ENCODE results near the gene PARP15.

DNA sequence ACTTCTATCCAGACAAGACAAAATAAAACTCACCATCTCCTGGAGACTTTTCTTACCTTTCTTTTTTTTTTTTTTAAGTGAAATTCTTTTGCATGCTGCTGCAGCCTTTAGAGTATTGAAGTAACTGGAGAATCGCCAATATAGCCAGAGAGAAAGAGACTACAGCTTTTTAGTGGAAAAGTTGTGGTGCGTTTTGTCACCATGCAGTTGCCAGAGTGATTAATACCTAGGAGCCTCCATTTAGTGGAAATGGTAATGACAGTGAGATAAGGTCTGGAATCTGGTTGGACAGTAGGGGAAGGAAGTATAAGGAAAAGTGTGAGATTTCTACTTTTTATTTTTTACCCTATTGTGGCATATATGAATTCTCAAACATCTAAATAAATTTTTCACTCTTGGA, 85.1 kb downstream of the PARP15 start:
- TF ChIP-seq, protein P1, sequence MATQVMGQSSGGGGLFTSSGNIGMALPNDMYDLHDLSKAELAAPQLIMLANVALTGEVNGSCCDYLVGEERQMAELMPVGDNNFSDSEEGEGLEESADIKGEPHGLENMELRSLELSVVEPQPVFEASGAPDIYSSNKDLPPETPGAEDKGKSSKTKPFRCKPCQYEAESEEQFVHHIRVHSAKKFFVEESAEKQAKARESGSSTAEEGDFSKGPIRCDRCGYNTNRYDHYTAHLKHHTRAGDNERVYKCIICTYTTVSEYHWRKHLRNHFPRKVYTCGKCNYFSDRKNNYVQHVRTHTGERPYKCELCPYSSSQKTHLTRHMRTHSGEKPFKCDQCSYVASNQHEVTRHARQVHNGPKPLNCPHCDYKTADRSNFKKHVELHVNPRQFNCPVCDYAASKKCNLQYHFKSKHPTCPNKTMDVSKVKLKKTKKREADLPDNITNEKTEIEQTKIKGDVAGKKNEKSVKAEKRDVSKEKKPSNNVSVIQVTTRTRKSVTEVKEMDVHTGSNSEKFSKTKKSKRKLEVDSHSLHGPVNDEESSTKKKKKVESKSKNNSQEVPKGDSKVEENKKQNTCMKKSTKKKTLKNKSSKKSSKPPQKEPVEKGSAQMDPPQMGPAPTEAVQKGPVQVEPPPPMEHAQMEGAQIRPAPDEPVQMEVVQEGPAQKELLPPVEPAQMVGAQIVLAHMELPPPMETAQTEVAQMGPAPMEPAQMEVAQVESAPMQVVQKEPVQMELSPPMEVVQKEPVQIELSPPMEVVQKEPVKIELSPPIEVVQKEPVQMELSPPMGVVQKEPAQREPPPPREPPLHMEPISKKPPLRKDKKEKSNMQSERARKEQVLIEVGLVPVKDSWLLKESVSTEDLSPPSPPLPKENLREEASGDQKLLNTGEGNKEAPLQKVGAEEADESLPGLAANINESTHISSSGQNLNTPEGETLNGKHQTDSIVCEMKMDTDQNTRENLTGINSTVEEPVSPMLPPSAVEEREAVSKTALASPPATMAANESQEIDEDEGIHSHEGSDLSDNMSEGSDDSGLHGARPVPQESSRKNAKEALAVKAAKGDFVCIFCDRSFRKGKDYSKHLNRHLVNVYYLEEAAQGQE (IDR thresholded peaks at IDR 0.05; ENCODE audit: unreplicated experiment) = no peak
- TF ChIP-seq, protein P2, sequence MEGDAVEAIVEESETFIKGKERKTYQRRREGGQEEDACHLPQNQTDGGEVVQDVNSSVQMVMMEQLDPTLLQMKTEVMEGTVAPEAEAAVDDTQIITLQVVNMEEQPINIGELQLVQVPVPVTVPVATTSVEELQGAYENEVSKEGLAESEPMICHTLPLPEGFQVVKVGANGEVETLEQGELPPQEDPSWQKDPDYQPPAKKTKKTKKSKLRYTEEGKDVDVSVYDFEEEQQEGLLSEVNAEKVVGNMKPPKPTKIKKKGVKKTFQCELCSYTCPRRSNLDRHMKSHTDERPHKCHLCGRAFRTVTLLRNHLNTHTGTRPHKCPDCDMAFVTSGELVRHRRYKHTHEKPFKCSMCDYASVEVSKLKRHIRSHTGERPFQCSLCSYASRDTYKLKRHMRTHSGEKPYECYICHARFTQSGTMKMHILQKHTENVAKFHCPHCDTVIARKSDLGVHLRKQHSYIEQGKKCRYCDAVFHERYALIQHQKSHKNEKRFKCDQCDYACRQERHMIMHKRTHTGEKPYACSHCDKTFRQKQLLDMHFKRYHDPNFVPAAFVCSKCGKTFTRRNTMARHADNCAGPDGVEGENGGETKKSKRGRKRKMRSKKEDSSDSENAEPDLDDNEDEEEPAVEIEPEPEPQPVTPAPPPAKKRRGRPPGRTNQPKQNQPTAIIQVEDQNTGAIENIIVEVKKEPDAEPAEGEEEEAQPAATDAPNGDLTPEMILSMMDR (conservative IDR thresholded peaks at IDR 0.05; ENCODE audit: low read depth in 2 of 2) = no peak
- no peak for TF ChIP-seq EZH2phosphoT487 (IDR thresholded peaks at IDR 0.05; ENCODE audit: unreplicated experiment)
- TF ChIP-seq, protein P3, sequence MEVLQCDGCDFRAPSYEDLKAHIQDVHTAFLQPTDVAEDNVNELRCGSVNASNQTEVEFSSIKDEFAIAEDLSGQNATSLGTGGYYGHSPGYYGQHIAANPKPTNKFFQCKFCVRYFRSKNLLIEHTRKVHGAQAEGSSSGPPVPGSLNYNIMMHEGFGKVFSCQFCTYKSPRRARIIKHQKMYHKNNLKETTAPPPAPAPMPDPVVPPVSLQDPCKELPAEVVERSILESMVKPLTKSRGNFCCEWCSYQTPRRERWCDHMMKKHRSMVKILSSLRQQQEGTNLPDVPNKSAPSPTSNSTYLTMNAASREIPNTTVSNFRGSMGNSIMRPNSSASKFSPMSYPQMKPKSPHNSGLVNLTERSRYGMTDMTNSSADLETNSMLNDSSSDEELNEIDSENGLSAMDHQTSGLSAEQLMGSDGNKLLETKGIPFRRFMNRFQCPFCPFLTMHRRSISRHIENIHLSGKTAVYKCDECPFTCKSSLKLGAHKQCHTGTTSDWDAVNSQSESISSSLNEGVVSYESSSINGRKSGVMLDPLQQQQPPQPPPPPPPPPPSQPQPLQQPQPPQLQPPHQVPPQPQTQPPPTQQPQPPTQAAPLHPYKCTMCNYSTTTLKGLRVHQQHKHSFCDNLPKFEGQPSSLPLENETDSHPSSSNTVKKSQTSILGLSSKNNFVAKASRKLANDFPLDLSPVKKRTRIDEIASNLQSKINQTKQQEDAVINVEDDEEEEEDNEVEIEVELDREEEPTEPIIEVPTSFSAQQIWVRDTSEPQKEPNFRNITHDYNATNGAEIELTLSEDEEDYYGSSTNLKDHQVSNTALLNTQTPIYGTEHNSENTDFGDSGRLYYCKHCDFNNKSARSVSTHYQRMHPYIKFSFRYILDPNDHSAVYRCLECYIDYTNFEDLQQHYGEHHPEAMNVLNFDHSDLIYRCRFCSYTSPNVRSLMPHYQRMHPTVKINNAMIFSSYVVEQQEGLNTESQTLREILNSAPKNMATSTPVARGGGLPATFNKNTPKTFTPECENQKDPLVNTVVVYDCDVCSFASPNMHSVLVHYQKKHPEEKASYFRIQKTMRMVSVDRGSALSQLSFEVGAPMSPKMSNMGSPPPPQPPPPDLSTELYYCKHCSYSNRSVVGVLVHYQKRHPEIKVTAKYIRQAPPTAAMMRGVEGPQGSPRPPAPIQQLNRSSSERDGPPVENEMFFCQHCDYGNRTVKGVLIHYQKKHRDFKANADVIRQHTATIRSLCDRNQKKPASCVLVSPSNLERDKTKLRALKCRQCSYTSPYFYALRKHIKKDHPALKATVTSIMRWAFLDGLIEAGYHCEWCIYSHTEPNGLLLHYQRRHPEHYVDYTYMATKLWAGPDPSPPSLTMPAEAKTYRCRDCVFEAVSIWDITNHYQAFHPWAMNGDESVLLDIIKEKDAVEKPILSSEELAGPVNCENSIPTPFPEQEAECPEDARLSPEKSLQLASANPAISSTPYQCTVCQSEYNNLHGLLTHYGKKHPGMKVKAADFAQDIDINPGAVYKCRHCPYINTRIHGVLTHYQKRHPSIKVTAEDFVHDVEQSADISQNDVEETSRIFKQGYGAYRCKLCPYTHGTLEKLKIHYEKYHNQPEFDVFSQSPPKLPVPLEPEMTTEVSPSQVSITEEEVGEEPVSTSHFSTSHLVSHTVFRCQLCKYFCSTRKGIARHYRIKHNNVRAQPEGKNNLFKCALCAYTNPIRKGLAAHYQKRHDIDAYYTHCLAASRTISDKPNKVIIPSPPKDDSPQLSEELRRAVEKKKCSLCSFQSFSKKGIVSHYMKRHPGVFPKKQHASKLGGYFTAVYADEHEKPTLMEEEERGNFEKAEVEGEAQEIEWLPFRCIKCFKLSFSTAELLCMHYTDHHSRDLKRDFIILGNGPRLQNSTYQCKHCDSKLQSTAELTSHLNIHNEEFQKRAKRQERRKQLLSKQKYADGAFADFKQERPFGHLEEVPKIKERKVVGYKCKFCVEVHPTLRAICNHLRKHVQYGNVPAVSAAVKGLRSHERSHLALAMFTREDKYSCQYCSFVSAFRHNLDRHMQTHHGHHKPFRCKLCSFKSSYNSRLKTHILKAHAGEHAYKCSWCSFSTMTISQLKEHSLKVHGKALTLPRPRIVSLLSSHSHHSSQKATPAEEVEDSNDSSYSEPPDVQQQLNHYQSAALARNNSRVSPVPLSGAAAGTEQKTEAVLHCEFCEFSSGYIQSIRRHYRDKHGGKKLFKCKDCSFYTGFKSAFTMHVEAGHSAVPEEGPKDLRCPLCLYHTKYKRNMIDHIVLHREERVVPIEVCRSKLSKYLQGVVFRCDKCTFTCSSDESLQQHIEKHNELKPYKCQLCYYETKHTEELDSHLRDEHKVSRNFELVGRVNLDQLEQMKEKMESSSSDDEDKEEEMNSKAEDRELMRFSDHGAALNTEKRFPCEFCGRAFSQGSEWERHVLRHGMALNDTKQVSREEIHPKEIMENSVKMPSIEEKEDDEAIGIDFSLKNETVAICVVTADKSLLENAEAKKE (CRISPR knock-in tag; IDR thresholded peaks at IDR 0.05) = no peak
- TF ChIP-seq EZH2 (IDR thresholded peaks at IDR 0.05; ENCODE audit: low read depth, unreplicated experiment) = no peak
- no peak for TF ChIP-seq JUNB (IDR thresholded peaks at IDR 0.05; ENCODE audit: unreplicated experiment)
- TF ChIP-seq POLR2AphosphoS5 (IDR thresholded peaks at IDR 0.05; ENCODE audit: low read depth) = no peak
- no peak for TF ChIP-seq CREB1 (CRISPR knock-in tag; IDR thresholded peaks at IDR 0.05; ENCODE audit: low read depth)
- TF ChIP-seq ZNF114 (CRISPR knock-in tag; IDR thresholded peaks at IDR 0.05) = no peak
- TF ChIP-seq STAT1 (IDR thresholded peaks at IDR 0.05; ENCODE audit: unreplicated experiment) = no peak
- TF ChIP-seq, protein P4, sequence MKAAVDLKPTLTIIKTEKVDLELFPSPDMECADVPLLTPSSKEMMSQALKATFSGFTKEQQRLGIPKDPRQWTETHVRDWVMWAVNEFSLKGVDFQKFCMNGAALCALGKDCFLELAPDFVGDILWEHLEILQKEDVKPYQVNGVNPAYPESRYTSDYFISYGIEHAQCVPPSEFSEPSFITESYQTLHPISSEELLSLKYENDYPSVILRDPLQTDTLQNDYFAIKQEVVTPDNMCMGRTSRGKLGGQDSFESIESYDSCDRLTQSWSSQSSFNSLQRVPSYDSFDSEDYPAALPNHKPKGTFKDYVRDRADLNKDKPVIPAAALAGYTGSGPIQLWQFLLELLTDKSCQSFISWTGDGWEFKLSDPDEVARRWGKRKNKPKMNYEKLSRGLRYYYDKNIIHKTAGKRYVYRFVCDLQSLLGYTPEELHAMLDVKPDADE (IDR thresholded peaks at IDR 0.05) = no peak
- no peak for TF ChIP-seq NANOG (IDR thresholded peaks at IDR 0.05; ENCODE audit: borderline replicate concordance)
- TF ChIP-seq ZNF331 (CRISPR knock-in tag; IDR thresholded peaks at IDR 0.05; ENCODE audit: low read depth) = no peak
